CD4-positive, alpha-beta T cell (primary cell): ENCODE data around the gene DKKL1. TPM values are rescaled to one million over a fixed set of nuclear protein-coding genes. Genes with fewer than 3 reads are reported as not detected.

Source experiments
- ATAC-seq: fragments of 200-7000 bp; cut with Tn5 transposase; one replicate; pipeline ENCODE4 v1.10.0; 2022; ENCODE audit warnings: mild to moderate bottlenecking; ENCODE audit not compliant: poor library complexity
- CTCF ChIA-PET: fragments of 350-600 bp; sonication (Branson Sonifier 250); formaldehyde crosslinking; loops from one replicate; lab custom pipeline; 2021; ENCODE audit warnings: antibody characterized with exemption, inconsistent platforms; lab: Charles Lee
- POLR2A ChIA-PET: fragments of 350-600 bp; sonication (Branson Sonifier 250); formaldehyde crosslinking; loops from one replicate; lab custom pipeline; 2021; ENCODE audit warnings: antibody characterized with exemption, inconsistent platforms; lab: Charles Lee
- DNase-seq, 14 experiments: peaks; one replicate each; pipeline ENCODE4 v3.0.0-alpha.2; 2013 to 2020; ENCODE audit warnings: mixed read lengths in 2 of 14
- H3K27ac ChIP-seq, 2 donors: one replicate each; pipeline versions ENCODE4 v1.5.1 to v1.7.0; 2013; ENCODE audit warnings: low read length in 2 of 2, low read depth in 1 of 2, mild to moderate bottlenecking in 1 of 2
- H3K27me3 ChIP-seq, 2 experiments: 1 replicate in 1 of 2; 2 replicates in 1 of 2; pipeline versions ENCODE4 v1.6.1 to v1.7.0; 2013; ENCODE audit warnings: low read length in 2 of 2, control low read depth in 1 of 2, mild to moderate bottlenecking in 1 of 2, moderate library complexity in 1 of 2; ENCODE audit not compliant: insufficient read depth in 2 of 2, control insufficient read depth in 1 of 2
- H3K36me3 ChIP-seq: one replicate; pipeline ENCODE4 v1.6.1; 2013; ENCODE audit warnings: low read length, control low read depth; ENCODE audit not compliant: insufficient read depth
- H3K4me1 ChIP-seq: one replicate; pipeline ENCODE4 v1.6.1; 2013; ENCODE audit warnings: low read length, control low read depth; ENCODE audit not compliant: insufficient read depth
- H3K4me3 ChIP-seq: one replicate; pipeline ENCODE4 v1.5.1; 2013; ENCODE audit warnings: mild to moderate bottlenecking, low read length, moderate library complexity
- H3K9me3 ChIP-seq, 2 experiments: 1 replicate in 1 of 2; 2 replicates in 1 of 2; pipeline versions ENCODE4 v1.6.1 to v1.7.0; 2013; ENCODE audit warnings: low read length in 2 of 2, mild to moderate bottlenecking in 2 of 2, control low read depth in 1 of 2, moderate library complexity in 1 of 2; ENCODE audit not compliant: control insufficient read depth in 1 of 2, insufficient read depth in 1 of 2
- H3K27ac Mint-ChIP-seq: one replicate; pipeline ENCODE4 v1.8.0; 2020; ENCODE audit warnings: mixed read lengths
- H3K27me3 Mint-ChIP-seq: one replicate; pipeline ENCODE4 v1.8.0; 2021; ENCODE audit warnings: mixed read lengths
- H3K36me3 Mint-ChIP-seq: one replicate; pipeline ENCODE4 v1.8.0; 2021; ENCODE audit warnings: low read depth, mixed read lengths
- H3K4me1 Mint-ChIP-seq: one replicate; pipeline ENCODE4 v1.8.0; 2021; ENCODE audit warnings: low read depth, mixed read lengths
- H3K4me3 Mint-ChIP-seq: one replicate; pipeline ENCODE4 v1.8.0; 2020; ENCODE audit warnings: mild to moderate bottlenecking, mixed read lengths
- H3K9me3 Mint-ChIP-seq: one replicate; pipeline ENCODE4 v1.8.0; 2020; ENCODE audit warnings: mixed read lengths
- CTCF ChIP-seq: fragments of 200-600 bp; IDR thresholded peaks from one replicate; pipeline ENCODE4 v1.8.0; 2022; ENCODE audit warnings: antibody characterized with exemption, mild to moderate bottlenecking
- intact Hi-C, 2 experiments: fragments of 100-400 bp; cut with DNase I in 1 of 2; cut with micrococcal nuclease in 1 of 2; formaldehyde crosslinking; loops; one replicate each; pipeline versions ENCODE4 v1.15.1 to v1.9.0; 2023 to 2025; cut with DNase I, micrococcal nuclease
- total RNA-seq, 174 experiments: library from RNA in 2 of 174; stranded (reverse) in 2 of 174; gene quantifications; one replicate each; pipeline ENCODE4 v1.2.3 and lab custom pipeline; 2021 to 2026

The DKKL1 gene
- total RNA-seq, 2 experiments from 2014 or later: not detected

DNA sequence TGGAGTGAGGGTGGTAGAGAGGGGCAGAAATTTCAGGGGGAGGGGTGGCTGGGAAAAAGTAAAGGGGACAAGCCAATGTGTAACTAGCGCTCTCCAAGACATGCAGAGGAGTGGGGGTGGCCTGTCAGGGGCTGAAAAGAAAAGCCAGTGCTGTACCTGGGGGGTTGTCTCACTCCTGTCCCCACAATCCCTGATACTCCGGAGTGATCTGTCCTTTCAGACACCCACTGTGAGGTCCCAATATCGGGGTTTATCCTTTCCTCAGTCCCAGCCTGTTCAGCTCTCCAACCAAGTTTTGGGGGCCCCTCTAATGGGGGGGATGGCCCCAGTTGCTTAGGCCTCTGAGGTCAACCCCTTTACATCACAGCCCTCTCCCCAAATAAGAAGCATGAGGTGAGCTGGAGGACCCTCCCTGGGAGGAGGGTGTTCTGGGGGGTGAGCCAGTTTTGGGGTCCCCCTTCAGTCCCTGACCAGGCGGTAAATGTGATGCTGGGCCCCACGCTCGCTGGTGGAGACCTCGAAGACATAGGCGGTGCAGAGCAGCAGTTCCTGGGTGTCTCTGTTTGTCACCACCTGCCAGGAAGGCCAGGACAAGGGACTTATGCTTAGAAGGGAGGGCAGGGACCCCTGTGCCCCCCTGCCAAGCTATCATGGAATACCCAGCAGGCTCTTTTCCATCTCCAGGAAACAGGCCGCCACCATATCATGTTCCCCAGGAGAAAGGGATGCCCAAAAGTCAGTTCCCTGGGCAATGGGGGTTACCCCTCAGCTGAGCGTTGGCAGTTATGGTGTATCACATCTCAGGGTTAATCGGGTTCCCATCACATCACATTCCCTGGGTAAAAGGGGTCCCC lies 22.6 kb upstream of the DKKL1 start:
- CTCF ChIA-PET: interaction anchor here (0.6 kb wide), 1 partner anchor 132 kb away, joined by 3 read pairs; no protein-coding TSS in a partner anchor
- Mint-ChIP-seq H3K4me3 (no peak overlapping the region), H3K27ac (peak overlapping the region; percentile 49), H3K27me3 (no peaks in the 10 kb centered on the region), H3K36me3 (peaks cover 45% of the 10 kb centered on the region), H3K9me3 (no peaks in the 10 kb centered on the region), H3K4me1 (peaks cover 35% of the 10 kb centered on the region)
- Histone ChIP-seq H3K27ac (peak overlapping the region in 1 of 2 donors; percentile 4), H3K27me3 (no peaks in the 10 kb centered on the region), H3K9me3 (no peaks in the 10 kb centered on the region), H3K4me3 (no peak overlapping the region), H3K36me3 (peaks cover 40% of the 10 kb centered on the region), H3K4me1 (peaks cover 40% of the 10 kb centered on the region)
- POLR2A ChIA-PET: no interaction called here
- DNase-seq (no peak), ATAC-seq (no peak)
- no peak for TF ChIP-seq CTCF
- intact Hi-C loops: no loop called here

GRCh38 chr19:49342291-49342721 lies 21.4 kb upstream of the DKKL1 start:
- Histone ChIP-seq H3K27ac (no peak overlapping the region), H3K27me3 (no peaks in the 10 kb centered on the region), H3K9me3 (no peaks in the 10 kb centered on the region), H3K4me1 (peaks cover 28% of the 10 kb centered on the region), H3K4me3 (no peak overlapping the region), H3K36me3 (peaks cover 33% of the 10 kb centered on the region)
- H3K9me3 Mint-ChIP-seq: no peaks in the 10 kb centered on the region
- peaks cover 32% of the 10 kb centered on the region for H3K36me3 Mint-ChIP-seq
- DNase-seq: no peak
- intact Hi-C loops: no loop called here
- ATAC-seq: no peak
- no peak for TF ChIP-seq CTCF
- CTCF ChIA-PET: no interaction called here
- no peak overlapping the region for H3K4me3 Mint-ChIP-seq
- peak overlapping the region; percentile 13 for H3K27ac Mint-ChIP-seq
- POLR2A ChIA-PET: no interaction called here
- H3K27me3 Mint-ChIP-seq: no peaks in the 10 kb centered on the region
- peaks cover 23% of the 10 kb centered on the region for H3K4me1 Mint-ChIP-seq

DNA sequence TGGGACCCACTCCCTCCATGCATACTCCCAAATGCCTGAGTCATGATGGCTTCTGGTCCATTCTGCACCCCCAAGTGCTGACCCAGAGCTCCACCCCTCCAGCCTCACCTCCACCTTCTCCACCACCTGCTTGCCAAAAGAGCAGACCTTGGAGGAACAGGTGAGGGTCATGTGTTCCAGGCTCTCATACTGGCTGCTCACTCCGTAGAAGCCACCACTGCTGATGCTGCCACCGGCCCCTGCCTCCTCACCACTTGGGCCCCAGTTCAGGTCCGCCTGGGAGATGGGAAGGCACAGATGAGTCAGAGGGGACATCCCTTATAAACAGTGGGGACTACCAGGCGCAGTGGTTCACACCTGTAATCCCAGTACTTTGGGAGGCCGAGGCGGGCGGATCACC lies 20.6 kb upstream of the DKKL1 start:
- Histone ChIP-seq H3K36me3 (peaks cover 25% of the 10 kb centered on the region), H3K9me3 (no peaks in the 10 kb centered on the region), H3K4me1 (peaks cover 20% of the 10 kb centered on the region), H3K27me3 (no peaks in the 10 kb centered on the region), H3K4me3 (no peak overlapping the region), H3K27ac (no peak overlapping the region)
- H3K4me3 Mint-ChIP-seq: no peak overlapping the region
- H3K36me3 Mint-ChIP-seq: peaks cover 24% of the 10 kb centered on the region
- peak overlapping the region; percentile 13 for H3K27ac Mint-ChIP-seq
- ATAC-seq (no peak), DNase-seq (no peak)
- TF ChIP-seq CTCF: no peak
- H3K9me3 Mint-ChIP-seq: no peaks in the 10 kb centered on the region
- H3K4me1 Mint-ChIP-seq: peaks cover 18% of the 10 kb centered on the region
- ChIA-PET POLR2A (no interaction called here), CTCF (interaction anchor here (1.3 kb wide), 1 partner anchor 15 kb away, joined by 6 read pairs; no protein-coding TSS in a partner anchor)
- no peaks in the 10 kb centered on the region for H3K27me3 Mint-ChIP-seq
- intact Hi-C loops: no loop called here
